ENCODE data around the gene PRCC.

DNA sequence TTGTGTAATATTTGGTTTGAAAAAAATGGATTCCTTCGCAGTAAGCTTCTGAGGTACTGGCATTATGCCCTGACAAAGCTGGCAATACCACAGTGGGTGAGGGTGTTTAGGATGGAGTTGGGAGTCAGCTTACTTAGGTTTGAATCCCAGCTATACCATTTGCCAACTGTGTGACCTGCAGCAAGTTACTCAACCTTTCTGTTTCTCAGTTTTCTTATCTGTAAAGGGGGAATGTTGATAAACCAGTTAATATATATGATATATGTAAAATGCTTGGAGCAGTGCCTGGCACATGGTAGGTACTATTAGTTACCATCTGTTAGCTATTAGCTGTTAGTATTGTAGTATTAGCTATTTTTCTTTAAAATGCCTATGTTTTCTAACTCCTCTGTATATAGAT is 11.0 kb upstream of the PRCC start:
- no peak for TF ChIP-seq POLR2AphosphoS5 (IDR thresholded peaks at IDR 0.05)
- no peak for TF ChIP-seq CTCF (IDR thresholded peaks at IDR 0.05)
- TF ChIP-seq POLR2A (IDR thresholded peaks at IDR 0.05) = no peak
- TF ChIP-seq EP300 (IDR thresholded peaks at IDR 0.05) = no peak
